T-helper 1 cell treated with Interleukin-12 subunit alpha and Interleukin-12 subunit beta and Interleukin-4 antibody, amounts not matched to agents 30 ng/mL and 1 ng/mL, for 36 hours (primary cell): ENCODE results near the gene LSM6. TPM values are rescaled to one million over a fixed set of nuclear protein-coding genes. Genes with fewer than 3 reads are reported as not detected.

Experiments used
- total RNA-seq: library from RNA; stranded (reverse); gene quantifications from 2 replicates; pipeline ENCODE4 v1.2.3, GENCODE V29; 2022

LSM6 gene
- total RNA-seq, 1 donor from 2014 or later, result 47.6 TPM

Other genes starting within 250 kb of the LSM6 start
- gene ZNF827, start 236.9 kb upstream of the LSM6 start, total RNA-seq, result 17.0 and 25.3 TPM in 2 replicates
- 0.12 and 0.86 TPM in 2 replicates for gene REELD1, start 38.8 kb downstream of the LSM6 start, total RNA-seq